Glomerular visceral epithelial cell (primary cell): ENCODE measurements around the gene SSC5D.
A peak's percentile ranks its signal among the peaks of the same experiment; 100 is the strongest.

Experiments
- DNase-seq: peaks from one replicate; pipeline ENCODE4 v3.0.0-alpha.2; 2016; ENCODE audit errors: extremely low spot score

The SSC5D gene

GRCh38 chr19:55536951-55537740 is 48.9 kb downstream of the SSC5D start, which contains the start of gene SBK2:
Gene SBK2, minus strand, starts transcription at chr19:55537133. Its CDS starts 839 bp downstream, at chr19:55536294.
- no peak for DNase-seq

- peak; percentile 63 for DNase-seq
Observed at GRCh38 chr19:55537741-55538111, 49.5 kb downstream of the SSC5D start.

- DNase-seq, result no peak
Observed at GRCh38 chr19:55538132-55538531, 49.9 kb downstream of the SSC5D start.

DNA sequence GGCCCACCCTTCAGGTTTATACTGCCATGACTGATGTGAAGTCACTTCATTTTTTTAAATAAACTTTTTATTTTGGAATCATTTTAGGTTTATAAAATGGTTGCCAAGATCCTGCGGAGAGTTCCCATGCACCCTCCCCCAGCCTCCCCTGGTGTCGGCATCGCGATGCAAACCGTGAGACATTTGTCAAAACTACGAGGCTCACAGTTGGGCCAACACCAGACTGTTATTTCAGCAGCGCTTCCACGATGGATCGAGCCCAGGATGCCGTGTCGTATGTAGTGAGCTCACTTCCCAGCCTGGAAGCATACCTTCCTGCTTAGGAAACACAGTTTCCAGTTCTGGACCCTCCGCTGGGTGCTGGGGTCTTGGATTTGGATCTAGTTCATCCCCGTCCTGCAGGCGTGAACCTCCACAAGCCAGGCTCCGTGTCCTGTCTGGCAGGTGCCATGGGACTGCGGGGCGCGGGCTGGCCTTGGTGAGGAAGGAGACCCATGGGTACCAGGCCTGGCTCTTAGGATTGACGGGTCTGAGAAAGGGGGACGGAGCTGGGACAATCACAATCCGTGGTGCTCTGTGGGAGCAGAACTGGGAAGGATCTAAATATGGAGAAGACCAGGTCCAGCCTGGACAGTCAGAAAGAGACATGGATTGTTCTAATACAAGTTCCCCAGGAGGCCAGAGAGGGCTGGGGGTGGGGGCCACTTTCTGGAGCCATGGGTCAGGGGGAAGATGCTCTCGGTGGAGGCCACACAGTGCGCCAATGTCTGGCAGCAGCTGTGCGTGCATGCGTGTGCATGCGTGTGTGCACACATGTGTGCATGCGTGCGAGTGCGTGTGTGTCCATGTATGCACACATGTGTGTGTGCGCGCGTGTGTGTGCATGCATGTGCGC is 51.1 kb downstream of the SSC5D start:
- DNase-seq, result no peak

DNA sequence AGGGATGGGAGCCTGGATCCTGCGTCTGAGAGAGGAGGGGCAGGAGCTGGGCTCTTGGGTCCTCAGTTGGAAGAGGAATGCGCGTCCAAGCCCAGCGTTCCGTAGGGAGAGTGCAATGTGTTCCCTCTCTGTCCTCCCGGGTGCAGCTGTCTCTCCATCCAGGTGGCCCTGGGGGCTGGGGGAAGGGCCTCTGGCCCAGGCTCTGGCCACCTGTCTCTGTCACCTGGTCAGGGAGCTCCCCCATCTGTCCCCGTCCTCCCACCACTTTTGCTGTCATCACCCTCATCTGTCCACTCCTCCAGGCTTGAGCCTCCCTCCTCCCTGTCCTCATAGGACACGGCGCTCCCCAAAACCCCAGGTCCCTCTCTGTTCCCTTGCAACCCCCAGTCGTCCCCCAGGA is 52.4 kb downstream of the SSC5D start:
- DNase-seq, result no peak

- no peak for DNase-seq
Observed at GRCh38 chr19:55541091-55541490, 52.9 kb downstream of the SSC5D start.

GRCh38 chr19:55542292-55542855 is 54.1 kb downstream of the SSC5D start:
- no peak for DNase-seq

GRCh38 chr19:55543567-55543966 is 55.3 kb downstream of the SSC5D start:
- DNase-seq, result no peak

GRCh38 chr19:55544014-55544413 is 55.8 kb downstream of the SSC5D start:
- no peak for DNase-seq

DNA sequence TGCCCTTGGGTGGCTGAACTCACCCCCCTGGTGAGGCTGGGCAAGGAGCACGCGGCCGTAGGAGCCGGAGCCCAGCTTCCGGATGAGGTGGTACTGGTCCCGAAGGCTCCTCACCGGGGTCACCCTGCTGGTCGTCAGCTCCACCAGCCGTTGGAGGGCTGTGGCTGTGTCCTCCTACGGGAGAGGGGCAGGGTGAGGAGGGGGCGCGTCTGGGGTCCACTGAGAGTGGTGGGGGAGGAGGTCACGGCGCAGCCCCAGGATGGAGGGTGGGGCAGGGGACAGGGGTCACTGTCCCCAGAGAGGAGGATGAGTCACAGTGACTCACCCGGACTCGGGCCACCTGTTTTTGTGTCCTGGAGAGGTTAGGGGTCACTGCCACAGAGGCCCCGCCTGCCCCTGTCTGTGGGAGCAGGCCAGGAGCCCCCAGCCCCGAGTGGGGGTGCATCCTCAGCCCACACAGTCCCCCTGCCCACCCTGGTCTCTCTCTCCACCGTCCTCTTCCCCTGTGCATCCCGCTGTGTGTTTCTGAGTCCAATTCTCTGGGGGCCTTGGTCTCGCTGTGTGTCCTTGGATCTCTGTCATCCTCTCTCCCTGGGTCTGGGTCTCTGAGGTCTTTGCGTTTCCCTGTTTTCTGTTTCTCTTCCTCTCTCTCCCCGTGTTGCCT is 56.7 kb downstream of the SSC5D start:
- DNase-seq, result no peak

- DNase-seq, result no peak
Observed at GRCh38 chr19:55545443-55545842, 57.2 kb downstream of the SSC5D start, which contains the start of gene SBK3. Gene SBK3, minus strand, starts transcription at chr19:55545543. Its CDS starts 0 bp downstream, at chr19:55545543.

GRCh38 chr19:55546011-55546410 is 57.8 kb downstream of the SSC5D start:
- no peak for DNase-seq

DNA sequence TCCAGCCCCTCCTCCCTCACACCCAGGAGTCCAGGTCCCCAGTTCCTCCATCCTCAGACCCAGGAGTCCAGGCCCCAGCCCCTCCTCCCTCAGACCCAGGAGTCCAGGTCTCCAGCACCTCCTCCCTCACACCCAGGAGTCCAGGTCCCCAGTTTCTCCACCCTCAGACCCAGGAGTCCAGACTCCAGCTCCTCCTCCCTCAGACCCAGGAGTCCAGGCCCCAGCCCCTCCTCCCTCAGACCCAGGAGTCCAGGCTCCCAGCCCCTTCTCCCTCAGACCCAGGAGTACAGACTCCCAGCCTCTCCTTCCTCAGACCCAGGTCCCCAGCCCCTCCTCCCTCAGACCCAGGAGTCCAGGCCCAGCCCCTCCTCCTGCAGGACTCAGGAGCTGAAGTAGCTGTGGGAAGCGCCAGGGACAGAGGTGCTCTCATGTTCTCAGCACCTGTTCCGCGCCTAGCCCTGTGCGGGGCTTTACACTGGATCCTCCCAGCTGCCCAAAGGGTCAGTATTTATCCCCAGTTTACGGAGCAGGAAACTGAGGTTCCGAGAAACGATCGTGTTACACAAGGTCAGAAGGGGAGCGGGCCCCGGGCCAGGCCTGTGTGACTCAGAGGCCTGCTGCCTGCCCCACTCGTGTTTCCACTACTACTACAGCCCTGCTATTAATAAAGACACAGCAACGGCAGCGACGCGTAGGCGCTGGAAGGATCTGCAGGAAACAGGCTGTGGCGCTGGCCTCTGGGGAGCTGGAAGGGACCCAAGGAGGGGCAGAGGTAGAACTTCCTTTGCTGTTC is 58.8 kb downstream of the SSC5D start:
- peak; percentile 17 for DNase-seq

GRCh38 chr19:55549500-55550320 is 61.5 kb downstream of the SSC5D start:
- peak; percentile 86 for DNase-seq

DNA sequence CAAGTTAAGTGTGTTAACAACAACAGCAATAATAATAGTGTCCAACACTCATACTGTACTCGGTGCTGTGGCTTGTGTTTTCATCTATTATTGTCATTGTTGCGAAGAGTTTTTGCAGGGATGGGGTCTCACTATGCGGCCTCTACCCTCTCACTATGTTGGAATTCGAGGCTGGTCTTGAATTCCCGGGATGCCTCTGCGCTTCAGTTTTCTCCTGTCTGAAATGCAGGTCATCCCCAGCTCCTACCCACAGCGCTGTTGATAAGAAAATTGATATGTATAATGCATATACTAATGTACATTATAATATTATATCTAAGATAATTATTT is 62.0 kb downstream of the SSC5D start:
- DNase-seq, result no peak

DNA sequence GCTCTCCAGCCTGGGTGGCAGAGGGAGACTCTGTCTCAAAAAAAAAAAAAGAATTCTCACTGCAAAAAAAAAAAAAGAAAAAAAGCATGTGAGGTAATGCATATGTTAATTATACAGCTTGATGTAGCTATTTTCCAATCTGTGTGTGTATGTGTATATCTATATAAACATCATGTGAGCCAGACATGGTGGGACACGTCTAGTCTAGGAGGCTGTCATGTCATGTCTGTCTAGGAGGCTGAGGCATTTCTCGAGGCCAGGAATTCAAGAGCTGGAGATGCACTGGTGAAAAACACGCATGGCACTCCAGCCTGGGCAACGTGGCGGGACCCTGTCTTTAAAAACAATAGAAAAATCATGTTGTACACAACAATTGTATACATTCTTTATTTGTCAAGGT is 64.0 kb downstream of the SSC5D start:
- no peak for DNase-seq

GRCh38 chr19:55552620-55553019 is 64.4 kb downstream of the SSC5D start:
- DNase-seq, result peak; percentile 45

GRCh38 chr19:55553217-55554182 is 65.3 kb downstream of the SSC5D start:
- no peak for DNase-seq

DNA sequence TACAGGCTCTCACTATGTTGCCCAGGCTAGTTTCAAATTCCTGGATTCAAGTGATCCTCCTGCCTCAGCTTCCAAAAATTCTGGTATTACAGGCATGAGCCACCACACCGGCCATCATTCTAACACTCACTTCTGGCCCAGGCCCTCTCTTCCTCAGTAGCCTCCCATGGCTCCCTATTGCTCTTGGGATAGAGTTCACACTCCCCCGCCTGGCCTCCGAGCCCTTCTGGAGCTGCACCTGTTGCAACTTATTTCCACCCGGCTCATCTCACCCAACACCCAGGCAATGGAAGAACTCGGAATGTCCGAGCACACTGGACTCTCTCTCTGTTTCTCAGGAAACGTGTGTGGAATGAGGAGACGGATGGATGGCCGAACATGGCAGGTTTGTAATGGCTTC is 66.1 kb downstream of the SSC5D start:
- no peak for DNase-seq
